GM21381 (cell line): ENCODE results near the gene CPHXL.

Experiments
- ATAC-seq: cut with Tn5 transposase; IDR thresholded peaks from one replicate; pipeline ENCODE4 v1.9.1; 2021; ENCODE audit warnings: mild to moderate bottlenecking, moderate library complexity; ENCODE audit not compliant: unreplicated experiment

Gene CPHXL

GRCh38 chr16:75702242-75702641 lies 24.0 kb downstream of the CPHXL start:
- ATAC-seq, result no peak

- no peak for ATAC-seq
These were observed 24.9 kb downstream of the CPHXL start, which contains the start of gene DUXB for GRCh38 chr16:75701361-75701760. Gene DUXB, minus strand, starts transcription at chr16:75701461. Its CDS starts 43 bp downstream, at chr16:75701418.

- ATAC-seq, result no peak
These were observed 28.7 kb downstream of the CPHXL start for GRCh38 chr16:75697571-75697970.

- ATAC-seq, result no peak
These were observed 30.6 kb downstream of the CPHXL start for GRCh38 chr16:75695708-75696107.

GRCh38 chr16:75687361-75687760 lies 38.9 kb downstream of the CPHXL start:
- no peak for ATAC-seq

- ATAC-seq, result no peak
These were observed 44.0 kb downstream of the CPHXL start for GRCh38 chr16:75682308-75682707.

- no peak for ATAC-seq
These were observed 46.9 kb downstream of the CPHXL start for GRCh38 chr16:75679366-75679765.

GRCh38 chr16:75676909-75677308 lies 49.4 kb downstream of the CPHXL start, which contains the start of gene CPHXL2:
Gene CPHXL2, minus strand, starts transcription at chr16:75677009. Its CDS starts 10 bp downstream, at chr16:75676999.
- no peak for ATAC-seq

- ATAC-seq, result no peak
These were observed 58.8 kb downstream of the CPHXL start for GRCh38 chr16:75667503-75667902.
